Stimulated activated naive B cell treated with anti-CD40 and anti-IgM and Interleukin-4, amounts not matched to agents 10 μg/mL and 1 μg/mL and 100 μg/mL, for 72 hours (primary cell): ENCODE measurements around the gene MYL5.
"Not testable (repeated sequence)": the region's sequence is repeated elsewhere in the genome, so short reads cannot be mapped to it uniquely, and the experiment has no call there.

Experiments
- ATAC-seq, 2 donors: fragments of 150-1000 bp; cut with Tn5 transposase; replicated peaks; 2 replicates each; pipeline ENCODE4 v1.10.0; 2021; ENCODE audit warnings: moderate library complexity in 1 of 2
- DNase-seq: peaks from one replicate; pipeline ENCODE4 v3.0.0; 2021
- H3K27ac Mint-ChIP-seq: one replicate; pipeline ENCODE4 v1.8.0; 2022; ENCODE audit warnings: mild to moderate bottlenecking, mixed read lengths
- H3K27me3 Mint-ChIP-seq, 2 donors: one replicate each; pipeline ENCODE4 v1.8.0; 2022; ENCODE audit warnings: mixed read lengths in 2 of 2
- H3K36me3 Mint-ChIP-seq, 2 donors: one replicate each; pipeline ENCODE4 v1.8.0; 2022; ENCODE audit warnings: mixed read lengths in 2 of 2, mild to moderate bottlenecking in 1 of 2
- H3K4me1 Mint-ChIP-seq, 2 donors: one replicate each; pipeline ENCODE4 v1.8.0; 2022; ENCODE audit warnings: mixed read lengths in 2 of 2, mild to moderate bottlenecking in 1 of 2
- H3K4me3 Mint-ChIP-seq, 2 donors: one replicate each; pipeline ENCODE4 v1.8.0; 2022; ENCODE audit warnings: mild to moderate bottlenecking in 2 of 2, mixed read lengths in 2 of 2, moderate library complexity in 1 of 2
- H3K9me3 Mint-ChIP-seq, 2 donors: one replicate each; pipeline ENCODE4 v1.8.0; 2022; ENCODE audit warnings: mixed read lengths in 2 of 2, mild to moderate bottlenecking in 1 of 2

MYL5 gene

GRCh38 chr4:687048-687970 is 13.0 kb downstream of the MYL5 start:
- no peak overlapping the region for H3K4me3 Mint-ChIP-seq

DNA sequence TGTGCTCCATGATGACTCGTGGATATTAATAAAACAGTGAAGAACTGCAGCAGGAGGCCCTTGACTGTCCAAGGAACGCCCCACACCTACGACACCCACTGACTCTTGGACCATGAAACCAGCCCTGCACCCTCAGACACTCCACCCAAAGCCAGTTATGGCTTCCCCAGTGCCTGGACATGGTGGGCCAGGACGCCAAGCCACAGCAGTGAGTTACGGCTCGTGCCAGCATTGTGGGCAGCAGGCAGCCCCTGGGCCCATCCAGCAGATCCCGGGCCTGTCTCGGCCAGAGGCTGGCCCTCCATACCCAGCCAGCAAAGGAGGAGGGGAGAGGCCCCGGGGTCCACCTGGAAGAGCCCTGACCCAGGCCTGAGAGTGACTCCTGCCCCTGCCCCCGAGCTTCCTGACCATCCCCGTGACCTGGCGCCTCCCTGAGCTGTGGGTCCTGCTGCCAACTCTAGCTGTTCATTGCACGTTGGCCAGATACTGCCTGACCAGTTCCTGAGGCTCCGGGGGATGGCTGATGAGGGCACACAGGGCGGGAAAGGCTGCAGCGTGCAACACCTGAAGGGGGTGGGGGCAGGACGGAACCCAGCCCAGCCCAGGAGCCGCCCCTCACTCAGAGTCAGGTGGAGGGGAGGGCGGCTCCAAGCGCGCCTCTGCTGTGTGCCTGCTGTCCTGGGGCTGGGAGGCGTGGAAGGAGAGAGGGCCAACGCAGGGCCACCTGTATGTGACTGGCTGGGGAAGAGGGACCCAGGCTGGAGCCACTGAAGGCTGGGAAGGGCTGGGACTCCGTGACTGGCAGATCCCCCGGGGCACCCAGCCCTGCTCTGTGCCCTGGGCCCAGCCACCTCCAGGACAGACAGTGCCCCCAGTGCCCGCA is 13.9 kb downstream of the MYL5 start:
- H3K27ac Mint-ChIP-seq, result peak overlapping the region; percentile 83
- no peak for DNase-seq
- peaks cover 0 to 2% of the 10 kb centered on the region in 2 donors for H3K36me3 Mint-ChIP-seq
- H3K27me3 Mint-ChIP-seq, result peaks cover 24 to 48% of the 10 kb centered on the region in 2 donors
- peak; percentile 10 to 24 for ATAC-seq
- peak overlapping the region; percentile 25 to 65 for H3K4me3 Mint-ChIP-seq
- peaks cover 3 to 20% of the 10 kb centered on the region in 2 donors for H3K4me1 Mint-ChIP-seq
- no peaks in the 10 kb centered on the region for H3K9me3 Mint-ChIP-seq

More at GRCh38 chr4:687048-687970, 13.0 kb downstream of the MYL5 start:
- Mint-ChIP-seq H3K27me3 (peaks cover 24 to 45% of the 10 kb centered on the region in 2 donors), H3K9me3 (no peaks in the 10 kb centered on the region), H3K4me1 (peaks cover 3 to 24% of the 10 kb centered on the region in 2 donors), H3K36me3 (peaks cover 0 to 2% of the 10 kb centered on the region in 2 donors), H3K27ac (peak overlapping the region; percentile 83)
- DNase-seq, result no peak
- no peak for ATAC-seq

DNA sequence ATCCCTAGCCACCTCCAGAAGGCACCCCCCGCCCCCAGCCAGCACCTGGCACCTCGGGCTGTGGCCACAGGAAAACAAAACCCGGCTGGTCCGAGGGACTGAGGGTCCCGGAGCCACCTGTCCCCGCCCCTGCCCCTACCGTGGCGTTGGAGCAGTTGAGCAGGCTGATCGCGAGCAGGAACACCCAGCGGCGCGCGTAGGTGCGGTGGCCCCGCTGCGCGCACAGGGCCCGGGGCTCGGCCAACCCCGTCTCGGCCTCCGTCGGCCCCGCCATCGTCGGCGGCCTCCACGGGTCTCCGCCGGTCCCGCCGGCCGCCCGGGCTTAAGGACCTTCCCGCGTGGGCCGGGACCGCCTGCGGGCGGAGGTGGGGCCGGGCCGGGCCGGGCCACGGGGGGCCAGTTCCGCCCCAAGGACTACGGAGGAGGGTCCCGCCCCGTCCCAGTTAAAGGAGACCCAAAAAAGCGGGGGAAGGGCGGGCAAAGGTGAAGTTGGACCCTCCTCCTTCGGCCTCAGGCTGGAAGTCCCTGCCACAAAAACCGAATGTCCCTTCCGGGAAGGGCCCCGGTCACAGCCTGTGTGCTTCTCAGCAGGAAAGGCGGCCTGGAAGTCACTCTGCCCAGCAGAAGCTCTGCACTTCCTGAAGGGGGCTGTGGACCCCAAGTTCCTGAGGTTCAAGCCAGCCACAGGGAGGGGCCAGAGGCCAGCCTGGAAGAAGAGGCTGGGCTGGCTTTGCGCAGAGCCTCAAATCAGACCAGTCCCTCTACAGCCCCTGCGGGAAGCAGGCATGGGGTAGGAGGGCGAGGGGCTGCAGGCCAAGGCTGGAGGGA is 14.7 kb downstream of the MYL5 start, which contains the start of gene SLC49A3:
Gene SLC49A3, minus strand, starts transcription at position 298 of the 828 bp plus-strand sequence. Its CDS starts 24 bp downstream, at position 274.
- peaks cover 0 to 2% of the 10 kb centered on the region in 2 donors for H3K36me3 Mint-ChIP-seq
- H3K4me1 Mint-ChIP-seq, result peaks cover 3 to 20% of the 10 kb centered on the region in 2 donors
- H3K27ac Mint-ChIP-seq, result no peak within 1 kb of the TSS
- H3K9me3 Mint-ChIP-seq, result no peaks in the 10 kb centered on the region
- ATAC-seq (peak; percentile 48 to 52), DNase-seq (no peak)
- peak within 1 kb of the TSS; percentile 25 to 65 for H3K4me3 Mint-ChIP-seq
- peaks cover 24 to 50% of the 10 kb centered on the region in 2 donors for H3K27me3 Mint-ChIP-seq

DNA sequence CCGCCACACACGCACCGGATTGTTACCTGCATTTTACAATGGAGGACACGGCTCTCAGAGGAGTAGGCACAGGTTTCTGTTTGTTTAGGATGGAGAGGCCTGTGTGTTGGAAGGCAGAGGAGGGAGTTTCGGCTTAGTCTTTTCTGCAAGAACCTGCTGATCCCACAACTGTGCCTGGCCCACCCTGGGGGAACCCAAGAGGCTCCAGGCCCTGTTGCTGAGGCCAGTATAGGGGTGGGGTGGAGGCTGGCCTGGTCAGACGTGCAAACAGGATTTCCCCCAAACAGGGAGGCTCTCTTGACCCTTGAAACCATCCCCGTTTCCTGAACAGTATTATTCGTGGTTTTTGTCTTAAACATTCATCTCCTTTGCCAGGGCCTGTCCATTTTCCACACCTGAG is 15.4 kb downstream of the MYL5 start:
- Mint-ChIP-seq H3K4me3 (peak overlapping the region; percentile 4 to 44), H3K27ac (no peak overlapping the region), H3K9me3 (no peaks in the 10 kb centered on the region), H3K27me3 (peaks cover 24 to 46% of the 10 kb centered on the region in 2 donors), H3K4me1 (peaks cover 3 to 20% of the 10 kb centered on the region in 2 donors), H3K36me3 (peaks cover 0 to 2% of the 10 kb centered on the region in 2 donors)
- no peak for DNase-seq
- ATAC-seq, result no peak

DNA sequence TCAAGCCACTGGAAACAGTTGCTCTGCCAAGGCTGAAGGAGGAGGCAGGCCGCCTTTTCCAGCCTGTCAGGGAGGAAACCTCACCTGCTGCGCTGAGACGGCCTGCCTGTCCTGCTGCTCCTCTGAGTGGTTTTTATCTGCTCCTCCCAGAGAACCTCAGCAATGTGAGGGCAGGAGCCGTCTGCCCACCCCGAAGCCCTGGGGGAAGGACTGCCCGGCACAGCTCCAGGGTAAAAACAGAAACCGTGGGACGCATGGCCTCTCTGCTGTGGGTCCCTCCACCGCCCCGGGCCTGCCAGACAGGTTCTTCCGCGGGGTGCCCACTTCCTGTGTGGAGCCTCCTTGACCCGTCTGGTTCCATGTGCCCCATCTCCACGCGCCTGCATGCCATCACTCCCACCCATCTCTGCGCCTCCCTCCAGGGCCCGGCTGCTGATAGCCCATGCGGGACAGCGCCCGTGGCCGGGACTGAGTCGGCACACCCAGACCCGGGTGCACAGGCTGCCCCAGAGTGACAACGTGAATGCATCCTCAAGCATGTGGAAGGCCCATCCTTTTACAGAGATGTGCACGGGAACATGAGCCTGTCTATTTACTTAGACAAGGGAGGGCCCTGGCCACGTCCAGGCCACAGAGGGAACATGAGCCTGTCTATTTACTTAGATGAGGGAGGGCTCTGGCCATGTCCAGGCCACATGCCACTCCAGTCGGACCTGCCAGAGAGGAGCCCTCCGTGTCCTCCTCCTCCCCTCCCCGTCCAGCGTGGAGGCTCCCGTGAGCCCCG is 18.6 kb downstream of the MYL5 start:
- Mint-ChIP-seq H3K4me1 (peaks cover 0 to 16% of the 10 kb centered on the region in 2 donors), H3K27ac (no peak overlapping the region), H3K36me3 (peaks cover 0 to 2% of the 10 kb centered on the region in 2 donors), H3K9me3 (no peaks in the 10 kb centered on the region), H3K4me3 (no peak overlapping the region), H3K27me3 (peaks cover 14 to 28% of the 10 kb centered on the region in 2 donors)
- DNase-seq (no peak), ATAC-seq (no peak)

DNA sequence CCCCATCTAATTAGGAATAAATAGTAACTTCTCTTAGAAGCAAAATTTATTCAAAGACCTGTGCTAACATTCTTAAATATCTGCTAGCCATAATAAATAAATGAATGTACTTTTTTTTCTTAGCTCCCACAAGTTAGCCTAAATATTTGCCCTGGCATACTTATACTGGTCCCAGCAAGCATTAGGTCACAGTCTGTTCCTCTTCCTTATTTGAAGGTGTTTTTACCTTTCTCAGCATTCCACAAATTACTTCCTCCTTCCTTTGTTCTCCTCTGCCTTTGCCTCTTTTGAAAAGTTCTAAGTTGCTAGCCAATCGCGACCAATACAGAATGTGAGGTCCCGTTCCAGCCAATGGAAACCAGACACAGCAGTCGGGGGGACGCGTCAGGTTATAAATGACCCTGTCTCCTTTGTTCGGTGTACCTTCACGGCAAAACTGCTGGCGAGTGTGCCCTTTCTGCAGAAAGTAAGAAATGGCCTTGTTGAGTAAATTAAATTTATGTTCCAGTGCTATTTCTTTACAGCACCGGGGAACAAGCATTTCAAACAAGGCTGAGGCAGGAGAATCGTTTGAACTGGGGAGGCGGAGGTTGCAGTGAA is 20.1 kb downstream of the MYL5 start:
- H3K4me3 Mint-ChIP-seq, ATAC-seq, H3K36me3 Mint-ChIP-seq, H3K27ac Mint-ChIP-seq, DNase-seq, H3K9me3 Mint-ChIP-seq: not testable (repeated sequence)
- Mint-ChIP-seq H3K4me1 (peaks cover 8 to 19% of the 10 kb centered on the region in 2 donors), H3K27me3 (peaks cover 9 to 20% of the 10 kb centered on the region in 2 donors)

GRCh38 chr4:699816-700580 is 25.7 kb downstream of the MYL5 start:
- H3K27ac Mint-ChIP-seq, result no peak overlapping the region
- H3K4me3 Mint-ChIP-seq, result peak overlapping the region in 1 of 2 donors; percentile 46
- ATAC-seq (no peak), DNase-seq (no peak)
- H3K9me3 Mint-ChIP-seq, result no peaks in the 10 kb centered on the region
- no peaks in the 10 kb centered on the region for H3K27me3 Mint-ChIP-seq
- peaks cover 18 to 30% of the 10 kb centered on the region in 2 donors for H3K4me1 Mint-ChIP-seq
- no peaks in the 10 kb centered on the region for H3K36me3 Mint-ChIP-seq

- Mint-ChIP-seq H3K27ac (no peak overlapping the region), H3K4me3 (no peak overlapping the region), H3K36me3 (no peaks in the 10 kb centered on the region), H3K27me3 (no peaks in the 10 kb centered on the region), H3K4me1 (peaks cover 21 to 35% of the 10 kb centered on the region in 2 donors), H3K9me3 (no peaks in the 10 kb centered on the region)
- no peak for DNase-seq
- ATAC-seq, result no peak
These were observed 26.4 kb downstream of the MYL5 start for GRCh38 chr4:700587-701264.

GRCh38 chr4:702618-703048 is 28.3 kb downstream of the MYL5 start:
- Mint-ChIP-seq H3K9me3 (no peaks in the 10 kb centered on the region), H3K4me3 (no peak overlapping the region), H3K4me1 (peaks cover 22 to 43% of the 10 kb centered on the region in 2 donors), H3K36me3 (no peaks in the 10 kb centered on the region), H3K27ac (no peak overlapping the region), H3K27me3 (no peaks in the 10 kb centered on the region)
- ATAC-seq (no peak), DNase-seq (no peak)

DNA sequence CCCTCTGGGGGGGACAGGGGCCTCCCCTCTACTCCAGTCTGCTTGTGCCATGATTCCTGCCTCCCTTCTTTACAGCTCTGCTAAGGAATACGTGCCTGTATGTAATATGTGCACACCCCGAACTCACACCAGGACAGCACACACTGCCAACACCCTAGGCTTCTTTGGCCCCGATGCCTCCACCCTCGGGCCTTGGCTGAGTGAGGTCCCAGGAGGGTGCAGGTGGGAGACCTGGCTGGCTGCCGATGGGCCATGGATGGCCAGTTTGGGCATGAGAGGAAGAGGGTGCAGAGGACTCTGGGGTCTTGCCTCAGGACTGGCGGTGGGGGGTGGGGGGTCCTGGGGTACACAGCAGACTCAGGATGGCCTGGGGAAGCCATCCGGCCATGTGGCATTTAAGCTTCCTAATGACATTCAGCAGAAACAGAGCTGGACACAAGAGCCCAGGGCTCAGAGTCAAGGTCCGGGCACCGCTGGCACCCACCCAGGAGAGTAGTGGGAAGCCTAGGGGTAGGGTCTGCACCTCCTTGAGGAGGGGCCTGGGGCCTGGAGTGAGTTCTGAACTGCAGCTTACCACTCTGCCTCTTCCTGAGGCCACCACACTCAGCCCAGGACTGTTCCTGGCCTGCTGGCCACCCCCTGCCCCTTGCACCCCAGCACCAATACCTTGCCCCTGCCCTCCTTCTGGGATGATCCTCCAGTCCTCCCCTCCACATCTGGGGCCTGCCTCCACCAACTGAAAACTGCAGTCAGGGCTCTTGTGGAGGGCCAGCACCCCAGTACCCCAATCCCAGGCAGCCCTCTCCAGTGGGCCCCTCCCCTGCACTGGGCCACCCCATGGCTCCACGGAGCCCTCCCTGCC is 29.2 kb downstream of the MYL5 start:
- peaks cover 22 to 49% of the 10 kb centered on the region in 2 donors for H3K4me1 Mint-ChIP-seq
- no peak overlapping the region for H3K4me3 Mint-ChIP-seq
- ATAC-seq (no peak), DNase-seq (no peak)
- H3K27ac Mint-ChIP-seq, result peak overlapping the region; percentile 37
- H3K9me3 Mint-ChIP-seq, result no peaks in the 10 kb centered on the region
- H3K27me3 Mint-ChIP-seq, result no peaks in the 10 kb centered on the region
- H3K36me3 Mint-ChIP-seq, result peaks cover under 1 to 2% of the 10 kb centered on the region in 2 donors
